DND-41 (cell line): Measurements from ENCODE around the gene WHRN.

Experiments used
- CTCF ChIP-seq: IDR thresholded peaks from 2 replicates; pipeline ENCODE4 v1.5.1; 2012; ENCODE audit warnings: borderline replicate concordance, low read length, moderate library complexity, mild to moderate bottlenecking; ENCODE audit not compliant: poor library complexity, severe bottlenecking; ENCODE audit errors: extremely low read depth
- EZH2 ChIP-seq: IDR thresholded peaks from 3 replicates; pipeline ENCODE4 v1.6.1; 2012; ENCODE audit warnings: borderline replicate concordance, low read depth, mild to moderate bottlenecking, moderate library complexity, low read length, inconsistent platforms; ENCODE audit not compliant: severe bottlenecking

GRCh38 chr9:114473447-114473801, 31.8 kb downstream of the WHRN start:
- no peak for TF ChIP-seq CTCF
- TF ChIP-seq EZH2: no peak
